Stomach smooth muscle (tissue), 2 donors: ENCODE measurements around the gene CLCN1.
A peak's percentile ranks its signal among the peaks of the same experiment; 100 is the strongest.

Experiments used
- H3K27ac ChIP-seq: one replicate; pipeline ENCODE4 v1.7.0; 2013; ENCODE audit warnings: mild to moderate bottlenecking, low read length, inconsistent platforms
- H3K27me3 ChIP-seq, 2 donors: one replicate each; pipeline ENCODE4 v1.7.0; 2013; ENCODE audit warnings: low read length in 2 of 2; ENCODE audit not compliant: insufficient read depth in 2 of 2, control insufficient read depth in 1 of 2
- H3K36me3 ChIP-seq, 2 donors: one replicate each; pipeline ENCODE4 v1.7.0; 2013; ENCODE audit warnings: low read length in 2 of 2; ENCODE audit not compliant: control insufficient read depth in 2 of 2, insufficient read depth in 2 of 2
- H3K4me1 ChIP-seq: one replicate; pipeline ENCODE4 v1.7.0; 2013; ENCODE audit warnings: low read length; ENCODE audit not compliant: control insufficient read depth, insufficient read depth
- H3K4me3 ChIP-seq, 2 donors: one replicate each; pipeline ENCODE4 v1.7.0; 2013; ENCODE audit warnings: low read length in 2 of 2
- H3K9ac ChIP-seq, 2 donors: one replicate each; pipeline ENCODE4 v1.7.0; 2013; ENCODE audit warnings: low read length in 2 of 2, mild to moderate bottlenecking in 1 of 2
- H3K9me3 ChIP-seq, 2 donors: one replicate each; pipeline ENCODE4 v1.7.0; 2013; ENCODE audit warnings: low read length in 2 of 2; ENCODE audit not compliant: control insufficient read depth in 2 of 2
- donor health status: healthy.
- donor health status: Pancreatic carcinoma.

Gene CLCN1

DNA sequence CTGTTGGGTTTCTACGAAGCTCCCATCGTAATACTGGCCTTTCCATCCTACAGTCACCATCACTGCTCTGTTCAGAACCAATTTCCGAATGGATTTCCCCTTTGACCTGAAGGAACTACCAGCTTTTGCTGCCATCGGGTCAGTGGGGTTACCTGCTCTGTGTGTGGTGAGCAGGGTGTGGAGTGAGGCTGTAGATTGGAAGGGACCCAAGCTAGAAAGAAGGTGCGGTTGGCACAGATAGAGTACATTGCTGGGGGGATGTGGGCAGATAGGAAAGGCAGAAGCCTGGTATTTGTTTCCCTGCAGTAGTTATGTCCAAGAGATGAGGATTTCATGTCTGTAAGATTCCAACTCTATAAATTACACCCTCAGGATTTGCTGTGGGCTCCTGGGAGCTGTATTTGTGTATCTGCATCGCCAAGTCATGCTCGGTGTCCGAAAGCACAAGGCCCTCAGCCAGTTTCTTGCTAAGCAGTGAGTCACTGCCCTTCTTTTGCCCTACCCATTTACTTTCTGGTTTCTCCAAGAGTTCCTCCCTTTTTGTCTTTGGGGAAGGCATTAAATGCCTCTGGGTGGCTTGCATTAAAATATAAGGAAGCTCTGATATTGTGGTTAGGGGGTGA lies 15.4 kb downstream of the CLCN1 start:
- Histone ChIP-seq H3K27ac (no peak overlapping the region), H3K4me1 (no peaks in the 10 kb centered on the region), H3K9ac (no peak overlapping the region), H3K36me3 (no peaks in the 10 kb centered on the region), H3K9me3 (no peaks in the 10 kb centered on the region), H3K4me3 (no peak overlapping the region), H3K27me3 (peaks cover 0 to 2% of the 10 kb centered on the region in 2 donors)

GRCh38 chr7:143334244-143334643 lies 18.3 kb downstream of the CLCN1 start:
- H3K4me3 ChIP-seq: no peak overlapping the region
- H3K9ac ChIP-seq: no peak overlapping the region
- H3K36me3 ChIP-seq: no peaks in the 10 kb centered on the region
- H3K27me3 ChIP-seq: peaks cover 3 to 4% of the 10 kb centered on the region in 2 donors
- no peak overlapping the region for H3K27ac ChIP-seq
- H3K4me1 ChIP-seq: no peaks in the 10 kb centered on the region
- no peaks in the 10 kb centered on the region for H3K9me3 ChIP-seq

DNA sequence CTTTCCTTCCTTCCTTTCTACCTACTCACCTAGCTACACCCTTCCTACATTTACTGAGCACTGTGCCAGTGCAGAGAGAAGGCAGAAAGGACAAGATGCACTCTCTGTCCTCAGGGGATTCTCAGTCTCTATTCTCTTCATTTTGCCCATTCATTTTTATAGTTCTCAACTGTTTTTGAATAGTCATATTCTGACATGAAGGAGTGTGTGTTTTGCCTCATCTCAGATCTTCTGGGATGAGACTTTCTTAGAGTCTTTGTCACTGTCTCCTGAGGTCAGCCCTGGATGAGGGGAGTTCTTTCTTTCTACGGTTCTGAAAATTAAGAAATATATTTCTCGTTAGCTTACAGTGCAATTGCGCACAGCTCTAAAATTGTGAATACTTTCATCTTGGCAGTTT lies 21.3 kb downstream of the CLCN1 start:
- Histone ChIP-seq H3K4me1 (no peaks in the 10 kb centered on the region), H3K9me3 (no peaks in the 10 kb centered on the region), H3K27me3 (peaks cover 4 to 6% of the 10 kb centered on the region in 2 donors), H3K4me3 (no peak overlapping the region), H3K27ac (no peak overlapping the region), H3K36me3 (no peaks in the 10 kb centered on the region), H3K9ac (no peak overlapping the region)

GRCh38 chr7:143341842-143342241 lies 25.9 kb downstream of the CLCN1 start:
- H3K36me3 ChIP-seq: no peaks in the 10 kb centered on the region
- no peak overlapping the region for H3K4me3 ChIP-seq
- peaks cover 15 to 19% of the 10 kb centered on the region in 2 donors for H3K27me3 ChIP-seq
- H3K4me1 ChIP-seq: peaks cover 4% of the 10 kb centered on the region
- H3K9me3 ChIP-seq: no peaks in the 10 kb centered on the region
- H3K9ac ChIP-seq: no peak overlapping the region
- no peak overlapping the region for H3K27ac ChIP-seq

GRCh38 chr7:143343596-143343995 lies 27.7 kb downstream of the CLCN1 start:
- H3K27me3 ChIP-seq: peaks cover 13 to 19% of the 10 kb centered on the region in 2 donors

DNA sequence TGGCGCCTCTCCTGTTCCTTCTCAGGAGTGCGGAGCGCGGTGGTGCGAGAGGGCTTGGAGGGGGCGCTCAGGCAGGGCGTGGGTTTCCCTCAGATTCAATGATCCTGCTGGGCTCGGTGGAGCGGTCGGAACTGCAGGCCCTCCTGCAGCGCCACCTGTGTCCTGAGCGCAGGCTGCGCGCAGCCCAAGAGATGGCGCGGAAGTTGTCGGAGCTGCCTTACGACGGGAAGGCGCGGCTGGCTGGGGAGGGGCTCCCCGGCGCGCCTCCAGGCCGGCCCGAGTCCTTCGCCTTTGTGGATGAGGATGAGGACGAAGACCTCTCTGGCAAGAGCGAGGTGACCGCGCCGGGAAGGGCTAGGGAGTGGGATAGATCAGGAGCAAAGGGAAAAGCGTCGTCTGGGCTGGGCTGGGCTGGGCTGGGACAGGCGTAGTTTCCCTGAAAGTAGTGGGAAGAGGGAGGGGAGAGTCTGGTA lies 29.6 kb downstream of the CLCN1 start:
- Histone ChIP-seq H3K4me1 (peaks cover 4% of the 10 kb centered on the region), H3K27ac (no peak overlapping the region), H3K36me3 (no peaks in the 10 kb centered on the region), H3K9ac (no peak overlapping the region), H3K27me3 (peaks cover 12 to 15% of the 10 kb centered on the region in 2 donors), H3K4me3 (peak overlapping the region in 1 of 2 donors; percentile 22), H3K9me3 (no peaks in the 10 kb centered on the region)

More at GRCh38 chr7:143343596-143343995, 27.7 kb downstream of the CLCN1 start:
- H3K4me3 ChIP-seq: no peak overlapping the region
- H3K9me3 ChIP-seq: no peaks in the 10 kb centered on the region
- H3K27ac ChIP-seq: no peak overlapping the region
- no peaks in the 10 kb centered on the region for H3K36me3 ChIP-seq
- peaks cover 4% of the 10 kb centered on the region for H3K4me1 ChIP-seq
- H3K9ac ChIP-seq: no peak overlapping the region

DNA sequence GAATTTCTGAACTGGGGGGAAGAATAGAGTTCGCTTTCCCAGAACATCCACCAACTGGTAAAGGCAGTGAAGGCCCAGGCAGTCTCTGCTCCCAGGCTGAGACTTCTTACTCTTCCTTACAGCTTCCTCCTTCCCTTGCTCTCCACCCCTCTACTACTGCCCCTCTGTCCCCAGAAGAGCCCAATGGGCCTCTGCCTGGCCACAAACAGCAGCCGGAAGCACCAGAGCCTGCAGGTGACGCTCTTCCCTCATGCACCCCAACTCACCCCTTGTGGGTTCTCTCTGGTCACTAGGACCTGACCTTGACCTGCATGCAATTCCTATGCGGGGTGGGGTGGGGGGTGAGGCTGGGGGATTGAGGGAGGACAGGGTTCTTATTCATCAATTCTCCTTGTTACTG lies 30.1 kb downstream of the CLCN1 start:
- no peaks in the 10 kb centered on the region for H3K36me3 ChIP-seq
- H3K9me3 ChIP-seq: no peaks in the 10 kb centered on the region
- H3K27me3 ChIP-seq: peaks cover 12 to 15% of the 10 kb centered on the region in 2 donors
- H3K4me3 ChIP-seq: no peak overlapping the region
- H3K4me1 ChIP-seq: peaks cover 4% of the 10 kb centered on the region
- H3K27ac ChIP-seq: no peak overlapping the region
- H3K9ac ChIP-seq: no peak overlapping the region

DNA sequence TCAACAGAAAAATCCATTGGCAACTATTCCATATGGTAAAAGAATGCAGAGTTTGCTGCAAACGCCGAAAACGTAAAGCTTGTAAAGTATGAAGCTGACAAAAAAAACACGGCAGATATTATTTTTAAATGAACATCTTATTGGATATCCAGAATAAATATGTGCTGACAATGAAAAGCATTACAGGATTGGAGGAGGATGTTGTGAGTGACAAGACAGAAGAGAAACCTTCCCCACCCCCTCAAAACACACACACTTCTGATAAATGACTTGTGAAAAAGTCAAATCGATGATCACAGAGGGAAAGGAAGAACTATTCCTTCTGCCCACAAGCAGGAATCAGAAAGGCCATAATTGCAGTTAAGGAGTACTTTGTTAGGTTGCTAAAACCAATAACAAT lies 32.0 kb downstream of the CLCN1 start:
- Histone ChIP-seq H3K9me3 (no peaks in the 10 kb centered on the region), H3K4me1 (peaks cover 4% of the 10 kb centered on the region), H3K36me3 (no peaks in the 10 kb centered on the region), H3K9ac (no peak overlapping the region), H3K27me3 (peaks cover 9 to 15% of the 10 kb centered on the region in 2 donors), H3K27ac (no peak overlapping the region), H3K4me3 (no peak overlapping the region)

DNA sequence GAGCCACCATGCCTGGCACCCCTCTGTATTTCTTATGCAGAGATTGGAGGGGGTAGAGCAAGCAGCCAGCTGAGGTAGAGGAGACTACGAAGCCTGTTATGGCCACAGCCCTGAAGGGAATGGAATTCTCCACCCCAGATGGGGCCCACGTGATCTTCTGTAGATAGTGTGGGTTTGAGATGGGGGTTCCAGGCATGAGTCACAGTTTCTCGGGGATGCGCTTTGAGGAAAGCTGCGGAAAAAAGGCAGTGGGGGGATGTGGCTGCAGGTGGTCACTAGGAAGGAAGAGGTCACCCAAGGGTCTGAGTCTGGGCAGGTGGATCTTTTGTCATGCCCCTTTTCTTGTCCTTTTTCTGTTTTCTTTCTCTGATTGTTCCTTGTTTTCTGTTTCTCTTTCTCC lies 35.1 kb downstream of the CLCN1 start:
- no peak overlapping the region for H3K9ac ChIP-seq
- H3K9me3 ChIP-seq: no peaks in the 10 kb centered on the region
- H3K36me3 ChIP-seq: no peaks in the 10 kb centered on the region
- no peak overlapping the region for H3K4me3 ChIP-seq
- no peaks in the 10 kb centered on the region for H3K4me1 ChIP-seq
- no peak overlapping the region for H3K27ac ChIP-seq
- H3K27me3 ChIP-seq: peaks cover 4 to 6% of the 10 kb centered on the region in 2 donors

GRCh38 chr7:143351574-143351973 lies 35.7 kb downstream of the CLCN1 start:
- no peak overlapping the region for H3K27ac ChIP-seq
- H3K4me3 ChIP-seq: no peak overlapping the region
- H3K4me1 ChIP-seq: no peaks in the 10 kb centered on the region
- no peaks in the 10 kb centered on the region for H3K36me3 ChIP-seq
- H3K27me3 ChIP-seq: peaks cover under 1 to 5% of the 10 kb centered on the region in 2 donors
- H3K9ac ChIP-seq: no peak overlapping the region
- no peaks in the 10 kb centered on the region for H3K9me3 ChIP-seq

DNA sequence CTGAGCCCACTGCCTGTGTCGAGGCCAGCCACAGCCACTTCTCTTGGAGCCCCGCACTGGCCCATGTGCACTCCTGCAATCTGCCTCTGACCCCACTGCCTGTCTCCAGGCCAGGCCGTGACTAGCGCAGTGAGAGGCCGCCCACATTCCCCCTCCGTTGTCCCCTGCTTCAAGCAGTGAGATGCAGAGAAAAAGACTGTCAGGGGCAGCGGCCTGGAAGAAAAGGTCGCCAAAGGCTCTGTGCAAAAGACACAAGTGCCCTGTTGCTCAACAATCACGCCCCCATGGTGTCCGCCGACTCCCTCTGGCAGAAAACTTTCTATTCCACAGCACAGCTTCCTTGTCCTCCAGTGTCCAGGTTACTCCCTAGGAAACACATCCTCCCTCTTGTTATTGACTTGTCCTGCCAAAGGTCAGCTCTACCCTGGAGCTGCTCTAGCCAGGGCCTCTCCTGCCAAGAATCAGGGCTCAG lies 36.7 kb downstream of the CLCN1 start:
- no peak overlapping the region for H3K9ac ChIP-seq
- no peak overlapping the region for H3K27ac ChIP-seq
- peaks cover 0 to 5% of the 10 kb centered on the region in 2 donors for H3K27me3 ChIP-seq
- H3K4me3 ChIP-seq: no peak overlapping the region
- no peaks in the 10 kb centered on the region for H3K9me3 ChIP-seq
- no peaks in the 10 kb centered on the region for H3K36me3 ChIP-seq
- H3K4me1 ChIP-seq: no peaks in the 10 kb centered on the region
